ENCODE results near the gene DHX32.

Gene DHX32

DNA sequence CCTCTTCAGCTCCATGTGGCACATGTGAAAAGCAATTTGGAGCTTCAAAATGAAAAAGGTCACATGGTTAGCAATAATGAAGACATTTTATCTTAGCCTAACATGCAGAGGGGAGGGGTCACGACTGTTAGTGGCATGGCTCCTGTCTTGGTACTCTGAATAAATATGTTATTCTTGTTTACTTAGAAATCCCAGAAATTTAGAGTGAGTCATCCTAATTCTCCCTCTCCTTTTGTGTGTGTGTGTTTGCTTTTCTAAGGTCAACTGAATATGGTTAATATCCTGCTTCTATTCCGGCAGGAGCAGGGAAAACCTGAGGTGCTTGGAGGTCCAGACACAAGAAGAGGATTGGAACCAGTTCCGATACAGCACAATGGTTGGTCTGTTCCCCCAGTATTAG, 40.1 kb downstream of the DHX32 start:
- Histone ChIP-seq H3K9me3 (ENCODE audit: insufficient read depth, low read length) (no peaks in the 10 kb centered on the region), H3K36me3 (replicated peaks; ENCODE audit: low read depth, low read length) (peaks cover 12% of the 10 kb centered on the region), H3K27ac (ENCODE audit: low read length) (no peak overlapping the region), H3K4me3 (ENCODE audit: low read length) (no peak overlapping the region), H3K4me2 (ENCODE audit: low read length) (no peak overlapping the region), H3K79me2 (ENCODE audit: low read length) (no peaks in the 10 kb centered on the region), H4K20me1 (ENCODE audit: insufficient read depth, low read length) (no peaks in the 10 kb centered on the region), H3K27me3 (ENCODE audit: low read depth, low read length) (no peaks in the 10 kb centered on the region), H2AFZ (ENCODE audit: low read depth, low read length) (no peak overlapping the region), H3K9ac (ENCODE audit: low read length) (no peak overlapping the region), H3K4me1 (ENCODE audit: low read length) (no peaks in the 10 kb centered on the region)
- TF ChIP-seq, protein P1, sequence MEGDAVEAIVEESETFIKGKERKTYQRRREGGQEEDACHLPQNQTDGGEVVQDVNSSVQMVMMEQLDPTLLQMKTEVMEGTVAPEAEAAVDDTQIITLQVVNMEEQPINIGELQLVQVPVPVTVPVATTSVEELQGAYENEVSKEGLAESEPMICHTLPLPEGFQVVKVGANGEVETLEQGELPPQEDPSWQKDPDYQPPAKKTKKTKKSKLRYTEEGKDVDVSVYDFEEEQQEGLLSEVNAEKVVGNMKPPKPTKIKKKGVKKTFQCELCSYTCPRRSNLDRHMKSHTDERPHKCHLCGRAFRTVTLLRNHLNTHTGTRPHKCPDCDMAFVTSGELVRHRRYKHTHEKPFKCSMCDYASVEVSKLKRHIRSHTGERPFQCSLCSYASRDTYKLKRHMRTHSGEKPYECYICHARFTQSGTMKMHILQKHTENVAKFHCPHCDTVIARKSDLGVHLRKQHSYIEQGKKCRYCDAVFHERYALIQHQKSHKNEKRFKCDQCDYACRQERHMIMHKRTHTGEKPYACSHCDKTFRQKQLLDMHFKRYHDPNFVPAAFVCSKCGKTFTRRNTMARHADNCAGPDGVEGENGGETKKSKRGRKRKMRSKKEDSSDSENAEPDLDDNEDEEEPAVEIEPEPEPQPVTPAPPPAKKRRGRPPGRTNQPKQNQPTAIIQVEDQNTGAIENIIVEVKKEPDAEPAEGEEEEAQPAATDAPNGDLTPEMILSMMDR (IDR thresholded peaks at IDR 0.05; ENCODE audit: low read depth, low read length): no peak
- TF ChIP-seq EZH2phosphoT487 (IDR thresholded peaks at IDR 0.05; ENCODE audit: low read depth): no peak

DNA sequence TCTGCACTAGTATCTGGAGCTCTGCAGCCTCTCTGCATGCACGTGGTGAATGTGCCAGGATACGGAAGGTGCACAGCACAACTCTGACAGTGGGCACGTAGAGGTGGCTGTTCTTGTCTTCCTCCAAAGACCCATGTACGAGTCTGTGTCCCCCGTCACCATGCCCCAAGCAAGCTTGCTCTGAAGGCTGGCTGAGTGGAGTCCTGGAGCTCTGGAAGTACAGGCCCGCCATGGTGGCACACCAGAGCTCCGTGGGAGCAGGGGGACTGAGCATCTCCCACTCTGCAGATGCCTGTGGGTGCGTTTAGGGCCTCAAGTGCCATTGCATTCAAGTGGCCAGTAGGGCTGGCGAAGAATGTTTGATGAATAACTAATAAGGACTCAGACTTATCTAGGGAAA, 40.7 kb downstream of the DHX32 start:
- no peaks in the 10 kb centered on the region for H3K9me3 ChIP-seq (ENCODE audit: insufficient read depth, low read length)
- H3K4me3 ChIP-seq (ENCODE audit: low read length): no peak overlapping the region
- no peak for TF ChIP-seq EZH2phosphoT487 (IDR thresholded peaks at IDR 0.05; ENCODE audit: low read depth)
- TF ChIP-seq, protein P1 (IDR thresholded peaks at IDR 0.05; ENCODE audit: low read depth, low read length): no peak
- no peaks in the 10 kb centered on the region for H3K79me2 ChIP-seq (ENCODE audit: low read length)
- H3K27ac ChIP-seq (ENCODE audit: low read length): no peak overlapping the region
- H3K36me3 ChIP-seq (replicated peaks; ENCODE audit: low read depth, low read length): peaks cover 12% of the 10 kb centered on the region
- H3K9ac ChIP-seq (ENCODE audit: low read length): no peak overlapping the region
- no peaks in the 10 kb centered on the region for H3K27me3 ChIP-seq (ENCODE audit: low read depth, low read length)
- no peak overlapping the region for H3K4me2 ChIP-seq (ENCODE audit: low read length)
- H4K20me1 ChIP-seq (ENCODE audit: insufficient read depth, low read length): no peaks in the 10 kb centered on the region
- no peaks in the 10 kb centered on the region for H3K4me1 ChIP-seq (ENCODE audit: low read length)
- no peak overlapping the region for H2AFZ ChIP-seq (ENCODE audit: low read depth, low read length)

- H3K27ac ChIP-seq (ENCODE audit: low read length): no peak overlapping the region
- TF ChIP-seq EZH2phosphoT487 (IDR thresholded peaks at IDR 0.05; ENCODE audit: low read depth): no peak
- TF ChIP-seq, protein P1 (IDR thresholded peaks at IDR 0.05; ENCODE audit: low read depth, low read length): no peak
- peaks cover 14% of the 10 kb centered on the region for H3K36me3 ChIP-seq (replicated peaks; ENCODE audit: low read depth, low read length)
- no peaks in the 10 kb centered on the region for H3K9me3 ChIP-seq (ENCODE audit: insufficient read depth, low read length)
- no peak overlapping the region for H3K4me3 ChIP-seq (ENCODE audit: low read length)
- no peaks in the 10 kb centered on the region for H3K27me3 ChIP-seq (ENCODE audit: low read depth, low read length)
- no peaks in the 10 kb centered on the region for H3K4me1 ChIP-seq (ENCODE audit: low read length)
- no peaks in the 10 kb centered on the region for H4K20me1 ChIP-seq (ENCODE audit: insufficient read depth, low read length)
- no peaks in the 10 kb centered on the region for H3K79me2 ChIP-seq (ENCODE audit: low read length)
- H3K4me2 ChIP-seq (ENCODE audit: low read length): no peak overlapping the region
- H2AFZ ChIP-seq (ENCODE audit: low read depth, low read length): no peak overlapping the region
- no peak overlapping the region for H3K9ac ChIP-seq (ENCODE audit: low read length)
Measured at GRCh38 chr10:125838802-125839575, 42.1 kb downstream of the DHX32 start.

DNA sequence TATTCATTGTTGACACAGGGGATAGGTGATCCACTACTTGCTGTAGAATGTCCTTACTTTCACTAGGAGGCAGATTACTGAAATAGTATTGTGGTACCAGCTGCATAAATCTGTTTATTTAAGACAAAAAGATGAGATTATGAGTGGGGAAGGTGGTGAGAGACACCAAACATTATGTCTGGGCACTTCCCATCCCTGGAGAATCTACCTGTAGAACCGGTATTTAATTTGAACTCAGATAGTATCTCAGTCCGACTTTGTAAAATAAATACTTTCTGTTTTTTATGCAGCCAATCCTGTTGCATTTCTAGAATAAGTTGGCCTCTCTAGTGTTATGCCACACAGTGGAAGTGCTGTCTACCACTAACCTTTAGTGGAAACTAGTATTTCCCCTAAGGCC, 44.3 kb downstream of the DHX32 start:
- Histone ChIP-seq H3K4me2 (ENCODE audit: low read length) (no peak overlapping the region), H3K79me2 (ENCODE audit: low read length) (no peaks in the 10 kb centered on the region), H3K9ac (ENCODE audit: low read length) (no peak overlapping the region), H3K4me1 (ENCODE audit: low read length) (no peaks in the 10 kb centered on the region), H4K20me1 (ENCODE audit: insufficient read depth, low read length) (no peaks in the 10 kb centered on the region), H3K9me3 (ENCODE audit: insufficient read depth, low read length) (no peaks in the 10 kb centered on the region), H3K36me3 (replicated peaks; ENCODE audit: low read depth, low read length) (peaks cover 20% of the 10 kb centered on the region), H3K27ac (ENCODE audit: low read length) (no peak overlapping the region), H3K4me3 (ENCODE audit: low read length) (no peak overlapping the region), H2AFZ (ENCODE audit: low read depth, low read length) (no peak overlapping the region), H3K27me3 (ENCODE audit: low read depth, low read length) (no peaks in the 10 kb centered on the region)
- TF ChIP-seq, protein P1 (IDR thresholded peaks at IDR 0.05; ENCODE audit: low read depth, low read length): no peak
- TF ChIP-seq EZH2phosphoT487 (IDR thresholded peaks at IDR 0.05; ENCODE audit: low read depth): no peak
